ENCODE data around the gene PRMT1.

The PRMT1 gene

GRCh38 chr19:49669516-49669915, 7.6 kb upstream of the PRMT1 start:
- Histone ChIP-seq H3K79me1 (ENCODE audit: low read depth, low read length) (peaks cover 8% of the 10 kb centered on the region), H2AFZ (ENCODE audit: low read length) (no peak overlapping the region), H2BK15ac (ENCODE audit: low read length) (no peak overlapping the region), H3K27ac (replicated peaks; ENCODE audit: low read length) (no peak overlapping the region), H3K4me2 (ENCODE audit: insufficient read depth, low read length, poor library complexity, severe bottlenecking) (no peak overlapping the region), H3K9ac (ENCODE audit: low read depth, low read length, poor library complexity) (no peak overlapping the region), H4K91ac (ENCODE audit: low read depth, low read length, poor library complexity) (no peak overlapping the region), H3K14ac (ENCODE audit: low read length) (no peak overlapping the region), H3K27me3 (ENCODE audit: control insufficient read depth in 3 of 3, insufficient read depth in 3 of 3, low read depth in 1 of 3, low read length in 3 of 3) (no peaks in the 10 kb centered on the region), H2BK12ac (ENCODE audit: low read length) (no peak overlapping the region), H4K8ac (ENCODE audit: low read depth, low read length) (no peak overlapping the region), H2BK5ac (ENCODE audit: low read length) (no peak overlapping the region), H3K18ac (ENCODE audit: low read length) (no peak overlapping the region), H3K4ac (ENCODE audit: low read length) (no peak overlapping the region), H3K23ac (ENCODE audit: low read depth, low read length, poor library complexity) (no peak overlapping the region), H2BK120ac (ENCODE audit: low read depth, low read length) (no peak overlapping the region), H3K36me3 (replicated peaks in 1 of 2; ENCODE audit: control insufficient read depth in 2 of 2, insufficient read depth in 2 of 2, low read length in 2 of 2) (peaks cover 14 to 41% of the 10 kb centered on the region in 2 donors), H3K9me3 (replicated peaks in 1 of 2; ENCODE audit: control insufficient read depth in 2 of 2, insufficient read depth in 1 of 2, low read depth in 1 of 2, low read length in 2 of 2) (no peaks in the 10 kb centered on the region), H2AK5ac (ENCODE audit: low read depth, low read length) (no peak overlapping the region), H3K4me3 (ENCODE audit: low read length in 2 of 2) (no peak overlapping the region), H3K4me1 (ENCODE audit: control insufficient read depth in 2 of 2, insufficient read depth in 1 of 2, low read depth in 1 of 2, low read length in 2 of 2) (peaks cover 3 to 15% of the 10 kb centered on the region in 2 donors)
- no peak for DNase-seq (ENCODE audit: low spot score)
- no CpG with 5 or more reads among the region's 3 CpGs for WGBS, 2 donors (ENCODE audit: extremely low coverage in 2 of 2, insufficient read length in 2 of 2, insufficient replicate concordance in 1 of 2)

DNA sequence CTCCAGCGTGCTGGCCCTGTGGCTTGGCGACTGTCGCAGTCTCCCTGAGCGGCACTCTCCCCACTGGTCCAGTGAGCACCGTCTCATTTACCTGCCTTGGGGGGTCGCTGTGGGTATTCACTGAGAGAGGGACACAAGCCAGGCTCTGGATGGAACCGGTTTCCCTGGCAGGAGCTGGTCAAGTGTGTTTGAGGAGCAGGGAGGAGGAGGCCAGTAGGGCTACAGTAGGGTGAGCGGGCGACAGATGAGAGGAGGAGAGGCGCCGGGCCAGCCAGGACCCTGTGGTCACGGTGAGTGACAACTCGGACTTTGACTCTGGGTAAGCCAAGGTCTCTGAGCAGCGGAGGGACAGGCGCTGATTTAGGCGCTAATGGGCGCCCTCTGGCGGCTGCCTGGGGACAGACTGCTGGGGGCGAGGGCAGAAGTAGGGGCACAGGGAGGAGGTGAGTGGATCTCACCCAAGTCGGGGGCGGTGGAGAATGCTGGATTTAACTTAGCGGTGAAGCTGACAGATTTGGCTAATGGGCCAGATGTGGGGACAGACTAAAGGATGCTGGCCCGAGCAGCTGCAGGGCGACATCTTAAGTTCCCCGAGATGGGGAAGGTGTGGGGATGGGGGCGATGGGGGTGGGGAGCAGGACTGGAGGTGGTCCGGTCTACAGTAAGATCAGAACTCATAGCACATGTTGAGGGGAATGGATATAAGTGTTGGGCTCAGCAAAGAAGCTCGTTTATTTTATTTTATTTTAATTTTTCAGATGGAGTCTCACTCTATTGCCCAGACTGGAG, 4.7 kb upstream of the PRMT1 start:
- peaks cover 0 to 6% of the 10 kb centered on the region in 2 donors for H3K4me1 ChIP-seq (ENCODE audit: control insufficient read depth in 2 of 2, insufficient read depth in 1 of 2, low read depth in 1 of 2, low read length in 2 of 2)
- H3K4ac ChIP-seq (ENCODE audit: low read length) = no peak overlapping the region
- peaks cover 14 to 38% of the 10 kb centered on the region in 2 donors for H3K36me3 ChIP-seq (replicated peaks in 1 of 2; ENCODE audit: control insufficient read depth in 2 of 2, insufficient read depth in 2 of 2, low read length in 2 of 2)
- no peak overlapping the region for H4K91ac ChIP-seq (ENCODE audit: low read depth, low read length, poor library complexity)
- H2AK5ac ChIP-seq (ENCODE audit: low read depth, low read length) = no peak overlapping the region
- no peak overlapping the region for H3K23ac ChIP-seq (ENCODE audit: low read depth, low read length, poor library complexity)
- no peak for DNase-seq (ENCODE audit: low spot score)
- no peak overlapping the region for H3K14ac ChIP-seq (ENCODE audit: low read length)
- peaks cover 3% of the 10 kb centered on the region for H3K79me1 ChIP-seq (ENCODE audit: low read depth, low read length)
- H3K9ac ChIP-seq (ENCODE audit: low read depth, low read length, poor library complexity) = peak overlapping the region; percentile 84
- no peak overlapping the region for H2BK12ac ChIP-seq (ENCODE audit: low read length)
- no peak overlapping the region for H4K8ac ChIP-seq (ENCODE audit: low read depth, low read length)
- H2BK120ac ChIP-seq (ENCODE audit: low read depth, low read length) = no peak overlapping the region
- peak overlapping the region; percentile 50 for H3K18ac ChIP-seq (ENCODE audit: low read length)
- WGBS, 2 donors (ENCODE audit: extremely low coverage in 2 of 2, insufficient read length in 2 of 2, insufficient replicate concordance in 1 of 2) = no CpG with 5 or more reads among the region's 28 CpGs
- peak overlapping the region; percentile 52 for H3K27ac ChIP-seq (replicated peaks; ENCODE audit: low read length)
- no peaks in the 10 kb centered on the region for H3K27me3 ChIP-seq (ENCODE audit: control insufficient read depth in 3 of 3, insufficient read depth in 3 of 3, low read depth in 1 of 3, low read length in 3 of 3)
- peak overlapping the region; percentile 88 for H2AFZ ChIP-seq (ENCODE audit: low read length)
- no peaks in the 10 kb centered on the region for H3K9me3 ChIP-seq (replicated peaks in 1 of 2; ENCODE audit: control insufficient read depth in 2 of 2, insufficient read depth in 1 of 2, low read depth in 1 of 2, low read length in 2 of 2)
- peak overlapping the region; percentile 53 for H3K4me2 ChIP-seq (ENCODE audit: insufficient read depth, low read length, poor library complexity, severe bottlenecking)
- H2BK5ac ChIP-seq (ENCODE audit: low read length) = no peak overlapping the region
- H3K4me3 ChIP-seq (ENCODE audit: low read length in 2 of 2) = peak overlapping the region in 1 of 2 donors; percentile 30
- H2BK15ac ChIP-seq (ENCODE audit: low read length) = no peak overlapping the region

DNA sequence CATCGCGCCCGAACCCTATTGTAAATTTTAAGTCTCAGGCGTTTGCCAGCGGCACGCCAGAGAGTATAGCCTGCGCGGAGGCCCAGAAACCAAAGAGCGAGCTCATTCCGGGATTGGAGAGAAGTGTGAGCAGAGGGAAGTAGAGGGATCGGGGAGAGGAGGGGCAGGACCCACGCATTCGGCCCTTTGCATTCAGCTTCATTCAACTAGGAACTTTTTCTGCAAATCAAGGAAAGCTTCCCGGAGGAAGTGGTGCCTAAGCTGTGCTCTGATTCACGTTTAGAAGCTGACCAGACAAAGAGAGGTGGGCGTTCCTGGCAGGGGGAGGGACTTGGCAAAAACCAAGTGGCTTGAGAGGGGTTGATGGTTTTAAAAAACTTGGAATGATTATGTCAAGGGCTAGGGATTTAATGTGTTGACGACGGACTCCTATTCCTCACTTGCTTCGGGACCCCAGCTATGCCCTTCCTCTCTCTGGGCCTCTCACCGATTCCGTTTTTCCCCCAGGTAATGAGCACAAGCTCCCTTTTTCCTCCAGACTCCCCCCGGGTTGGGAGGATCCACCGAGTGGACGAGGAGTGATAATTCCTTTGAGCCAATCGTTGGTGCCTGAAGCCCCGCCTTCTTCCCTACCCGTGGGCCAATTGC, 811 bp upstream of the PRMT1 start:
- no CpG with 5 or more reads among the region's 27 CpGs for WGBS, 2 donors (ENCODE audit: extremely low coverage in 2 of 2, insufficient read length in 2 of 2, insufficient replicate concordance in 1 of 2)
- H3K4me3 ChIP-seq (ENCODE audit: low read length in 2 of 2) = peak overlapping the region; percentile 47 to 76
- H2BK12ac ChIP-seq (ENCODE audit: low read length) = no peak overlapping the region
- peaks cover 17 to 26% of the 10 kb centered on the region in 2 donors for H3K4me1 ChIP-seq (ENCODE audit: control insufficient read depth in 2 of 2, insufficient read depth in 1 of 2, low read depth in 1 of 2, low read length in 2 of 2)
- H2BK15ac ChIP-seq (ENCODE audit: low read length) = no peak overlapping the region
- H2AFZ ChIP-seq (ENCODE audit: low read length) = peak overlapping the region; percentile 90
- peak; percentile 96 for DNase-seq (ENCODE audit: low spot score)
- H3K79me1 ChIP-seq (ENCODE audit: low read depth, low read length) = peaks cover 6% of the 10 kb centered on the region
- H3K4me2 ChIP-seq (ENCODE audit: insufficient read depth, low read length, poor library complexity, severe bottlenecking) = peak overlapping the region; percentile 47
- H4K91ac ChIP-seq (ENCODE audit: low read depth, low read length, poor library complexity) = peak overlapping the region; percentile 44
- H3K23ac ChIP-seq (ENCODE audit: low read depth, low read length, poor library complexity) = peak overlapping the region; percentile 66
- no peak overlapping the region for H3K4ac ChIP-seq (ENCODE audit: low read length)
- H3K27me3 ChIP-seq (ENCODE audit: control insufficient read depth in 3 of 3, insufficient read depth in 3 of 3, low read depth in 1 of 3, low read length in 3 of 3) = no peaks in the 10 kb centered on the region
- H3K18ac ChIP-seq (ENCODE audit: low read length) = peak overlapping the region; percentile 92
- no peak overlapping the region for H4K8ac ChIP-seq (ENCODE audit: low read depth, low read length)
- H2BK5ac ChIP-seq (ENCODE audit: low read length) = no peak overlapping the region
- H3K36me3 ChIP-seq (replicated peaks in 1 of 2; ENCODE audit: control insufficient read depth in 2 of 2, insufficient read depth in 2 of 2, low read length in 2 of 2) = peaks cover 10 to 28% of the 10 kb centered on the region in 2 donors
- peak overlapping the region; percentile 78 for H3K9ac ChIP-seq (ENCODE audit: low read depth, low read length, poor library complexity)
- peak overlapping the region; percentile 92 for H2AK5ac ChIP-seq (ENCODE audit: low read depth, low read length)
- H3K27ac ChIP-seq (replicated peaks; ENCODE audit: low read length) = peak overlapping the region; percentile 98
- no peak overlapping the region for H2BK120ac ChIP-seq (ENCODE audit: low read depth, low read length)
- no peaks in the 10 kb centered on the region for H3K9me3 ChIP-seq (replicated peaks in 1 of 2; ENCODE audit: control insufficient read depth in 2 of 2, insufficient read depth in 1 of 2, low read depth in 1 of 2, low read length in 2 of 2)
- H3K14ac ChIP-seq (ENCODE audit: low read length) = no peak overlapping the region

GRCh38 chr19:49676784-49677230, 264 bp upstream of the PRMT1 start:
- H4K8ac ChIP-seq (ENCODE audit: low read depth, low read length) = no peak overlapping the region
- H3K23ac ChIP-seq (ENCODE audit: low read depth, low read length, poor library complexity) = peak overlapping the region; percentile 99
- no peaks in the 10 kb centered on the region for H3K9me3 ChIP-seq (replicated peaks in 1 of 2; ENCODE audit: control insufficient read depth in 2 of 2, insufficient read depth in 1 of 2, low read depth in 1 of 2, low read length in 2 of 2)
- H3K36me3 ChIP-seq (replicated peaks in 1 of 2; ENCODE audit: control insufficient read depth in 2 of 2, insufficient read depth in 2 of 2, low read length in 2 of 2) = peaks cover 9 to 30% of the 10 kb centered on the region in 2 donors
- H3K4me3 ChIP-seq (ENCODE audit: low read length in 2 of 2) = peak overlapping the region; percentile 98 to 99
- H3K4me1 ChIP-seq (ENCODE audit: control insufficient read depth in 2 of 2, insufficient read depth in 1 of 2, low read depth in 1 of 2, low read length in 2 of 2) = peaks cover 17 to 25% of the 10 kb centered on the region in 2 donors
- peak overlapping the region; percentile 100 for H3K18ac ChIP-seq (ENCODE audit: low read length)
- H3K9ac ChIP-seq (ENCODE audit: low read depth, low read length, poor library complexity) = peak overlapping the region; percentile 97
- peak overlapping the region; percentile 94 for H4K91ac ChIP-seq (ENCODE audit: low read depth, low read length, poor library complexity)
- H2BK12ac ChIP-seq (ENCODE audit: low read length) = no peak overlapping the region
- peaks cover 10% of the 10 kb centered on the region for H3K79me1 ChIP-seq (ENCODE audit: low read depth, low read length)
- H3K4me2 ChIP-seq (ENCODE audit: insufficient read depth, low read length, poor library complexity, severe bottlenecking) = no peak overlapping the region
- no peaks in the 10 kb centered on the region for H3K27me3 ChIP-seq (ENCODE audit: control insufficient read depth in 3 of 3, insufficient read depth in 3 of 3, low read depth in 1 of 3, low read length in 3 of 3)
- peak overlapping the region; percentile 97 for H3K27ac ChIP-seq (replicated peaks; ENCODE audit: low read length)
- H2BK120ac ChIP-seq (ENCODE audit: low read depth, low read length) = peak overlapping the region; percentile 87
- H2AK5ac ChIP-seq (ENCODE audit: low read depth, low read length) = peak overlapping the region; percentile 100
- peak overlapping the region; percentile 99 for H2BK5ac ChIP-seq (ENCODE audit: low read length)
- no peak overlapping the region for H2BK15ac ChIP-seq (ENCODE audit: low read length)
- H3K14ac ChIP-seq (ENCODE audit: low read length) = no peak overlapping the region
- DNase-seq (ENCODE audit: low spot score) = peak; percentile 100
- WGBS, 2 donors (ENCODE audit: extremely low coverage in 2 of 2, insufficient read length in 2 of 2, insufficient replicate concordance in 1 of 2) = no CpG with 5 or more reads among the region's 34 CpGs
- peak overlapping the region; percentile 81 for H2AFZ ChIP-seq (ENCODE audit: low read length)
- H3K4ac ChIP-seq (ENCODE audit: low read length) = no peak overlapping the region

All from neuronal stem cell (in vitro differentiated cells).